HG03175 (cell line): ENCODE results near the gene NEK9.
A peak's percentile ranks its signal among the peaks of the same experiment; 100 is the strongest.
"Not testable (repeated sequence)": the region's sequence is repeated elsewhere in the genome, so short reads cannot be mapped to it uniquely, and the experiment has no call there.

Source experiments
- ATAC-seq: cut with Tn5 transposase; IDR thresholded peaks from one replicate; pipeline ENCODE4 v1.9.1; 2021; ENCODE audit warnings: mild to moderate bottlenecking, moderate library complexity; ENCODE audit not compliant: unreplicated experiment

NEK9 gene

DNA sequence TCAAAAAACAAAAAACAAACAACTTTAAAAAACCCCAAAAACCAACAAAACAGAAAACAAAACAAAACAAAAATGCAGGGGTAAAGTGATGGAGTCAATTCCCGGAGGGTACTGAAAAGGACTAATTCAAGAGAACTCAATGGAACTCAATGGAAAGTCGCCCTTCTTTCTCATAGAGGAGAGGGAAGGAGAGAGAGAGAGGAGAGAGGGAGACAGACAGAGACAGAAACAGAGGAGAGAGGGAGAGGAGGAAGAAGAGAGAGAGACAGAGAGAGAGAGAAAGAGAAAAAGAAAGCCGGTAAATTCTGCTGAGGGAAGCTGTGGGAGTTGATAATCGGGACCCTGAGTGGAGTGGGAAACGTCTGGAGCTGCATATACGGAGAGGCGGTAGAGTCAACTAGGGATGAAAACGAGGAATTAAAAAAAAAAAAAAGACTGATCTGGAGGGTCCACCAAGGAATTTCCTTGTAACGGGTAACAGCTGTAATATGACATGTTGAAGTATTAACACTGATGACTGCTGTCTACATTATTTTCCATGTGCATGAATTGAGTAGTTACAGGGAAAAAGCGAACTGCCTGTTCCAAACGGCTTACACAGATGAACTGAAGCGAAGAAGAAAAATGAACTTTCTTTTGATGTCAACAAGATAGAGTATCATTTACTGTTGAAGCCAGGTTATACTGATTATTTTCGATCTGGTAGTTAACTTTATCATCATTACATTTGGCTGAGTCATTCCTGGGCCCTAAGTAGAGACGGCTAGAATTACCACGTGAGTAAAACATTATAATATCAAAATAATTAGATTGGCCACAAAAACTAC, 58.3 kb downstream of the NEK9 start:
- no peak for ATAC-seq

GRCh38 chr14:75067765-75068164, 59.1 kb downstream of the NEK9 start:
- not testable (repeated sequence) for ATAC-seq

DNA sequence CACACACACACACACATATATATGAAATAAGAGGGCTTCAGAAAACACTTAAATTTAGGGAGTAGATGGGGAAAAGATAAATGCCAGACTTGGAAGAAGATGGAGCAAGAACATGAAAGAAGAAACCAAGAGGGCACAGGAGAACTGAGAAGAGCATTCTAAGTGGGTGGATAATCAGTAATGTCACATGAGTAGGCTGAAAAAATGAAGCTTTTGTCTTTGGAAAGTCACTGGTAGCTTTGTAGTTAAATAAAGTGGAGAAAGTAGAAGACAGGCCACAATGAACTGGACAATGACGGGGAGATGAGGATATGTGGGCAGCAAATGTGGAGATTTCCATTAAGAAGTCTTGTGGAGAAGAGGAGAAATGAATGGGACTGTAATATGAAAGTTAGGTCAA, 59.6 kb downstream of the NEK9 start:
- no peak for ATAC-seq

GRCh38 chr14:75066691-75067090, 60.2 kb downstream of the NEK9 start:
- ATAC-seq = no peak

DNA sequence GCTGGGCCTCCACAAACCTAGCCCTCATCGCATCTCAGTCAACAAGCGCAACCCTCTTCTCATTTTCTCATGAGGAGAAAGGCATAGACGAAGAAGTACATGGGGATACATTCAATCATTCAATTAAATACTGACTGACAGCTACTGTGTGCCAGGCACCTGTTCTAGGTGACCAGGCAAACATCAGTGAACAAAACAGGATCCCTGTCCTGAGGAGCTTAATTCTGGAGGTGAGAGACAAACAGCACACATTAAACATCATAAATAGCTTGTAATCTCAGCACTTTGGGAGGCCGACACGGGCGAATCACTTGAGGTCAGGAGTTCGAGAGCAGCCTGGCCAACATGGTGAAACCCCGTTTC, 62.7 kb downstream of the NEK9 start:
- peak; percentile 18 for ATAC-seq

DNA sequence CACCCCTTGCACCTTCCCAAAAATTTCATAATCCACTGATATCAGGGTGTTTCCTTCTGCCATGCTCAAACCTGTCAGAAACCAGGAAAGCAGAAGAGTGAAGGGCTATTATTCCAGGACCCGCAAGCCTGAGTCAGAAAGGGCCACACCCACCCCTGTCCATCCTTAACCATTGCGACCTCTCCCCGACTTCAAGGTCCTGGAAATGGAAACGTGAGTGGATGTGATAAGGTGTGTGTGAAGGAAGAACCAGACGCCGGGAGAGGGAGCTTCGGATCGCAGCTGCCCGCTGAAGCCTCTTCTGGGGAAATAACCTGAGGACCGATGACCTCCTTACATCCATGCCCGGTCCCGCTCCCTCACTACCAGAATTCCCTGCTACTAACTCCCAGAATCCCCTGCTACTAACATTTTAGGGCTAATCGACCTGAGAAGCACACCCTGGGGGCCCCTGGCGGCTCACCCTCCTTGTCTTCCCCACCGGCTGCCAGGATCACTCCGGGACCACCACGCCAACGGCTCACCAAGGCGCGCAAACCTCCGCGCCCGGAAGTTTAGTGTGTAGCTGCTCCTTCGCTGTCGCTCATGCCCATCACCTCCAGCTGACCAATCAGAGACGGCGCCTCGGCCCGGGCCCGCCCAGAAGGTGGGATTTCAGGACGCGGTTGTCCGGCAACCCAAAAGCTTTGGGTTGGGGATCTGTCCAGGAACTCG, 63.2 kb downstream of the NEK9 start, which contains the start of gene ACYP1:
Gene ACYP1 (minus strand): TSS at position 534 of the 714 bp plus-strand sequence. CDS start 471 bp downstream, at position 63.
- ATAC-seq = peak; percentile 98

DNA sequence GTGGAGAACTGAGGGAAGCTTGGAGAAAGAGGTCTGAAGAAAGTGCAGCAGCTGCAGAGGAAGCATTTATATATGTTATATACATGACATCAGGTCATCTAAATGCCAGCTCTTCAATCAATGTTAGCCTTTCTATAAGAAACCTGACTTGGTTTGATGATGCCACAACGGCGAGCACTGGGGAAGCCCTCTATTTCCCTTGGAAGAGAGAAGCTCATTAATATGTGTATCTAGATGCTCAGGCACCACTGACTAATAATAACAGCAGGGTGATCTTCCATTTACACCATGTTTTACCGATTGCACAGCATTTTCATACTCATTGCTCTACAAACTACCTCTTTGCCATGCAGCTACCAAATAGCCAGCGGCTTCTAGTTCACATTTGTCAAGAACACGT, 63.8 kb downstream of the NEK9 start:
- ATAC-seq = no peak

GRCh38 chr14:75060420-75060819, 66.4 kb downstream of the NEK9 start:
- no peak for ATAC-seq

GRCh38 chr14:75059642-75060041, 67.2 kb downstream of the NEK9 start:
- no peak for ATAC-seq

DNA sequence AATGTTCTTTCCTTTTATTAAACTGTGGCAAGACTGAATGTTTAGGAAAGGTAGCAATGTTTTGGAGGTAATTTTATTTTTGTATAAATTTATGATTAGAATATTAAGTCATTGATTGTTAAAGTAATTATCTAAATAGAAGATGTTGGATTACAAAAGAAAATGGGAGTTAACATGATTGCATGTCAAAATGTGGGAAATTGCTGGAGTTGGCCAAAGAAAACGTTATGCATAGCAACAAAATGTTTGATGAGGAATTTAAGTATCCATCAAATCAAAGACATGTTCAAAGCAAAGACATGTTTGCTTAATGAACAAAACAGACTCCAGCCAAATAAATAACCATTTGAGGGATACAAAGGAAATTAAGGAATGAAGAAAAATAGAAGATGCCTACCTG, 72.4 kb downstream of the NEK9 start:
- ATAC-seq = no peak

DNA sequence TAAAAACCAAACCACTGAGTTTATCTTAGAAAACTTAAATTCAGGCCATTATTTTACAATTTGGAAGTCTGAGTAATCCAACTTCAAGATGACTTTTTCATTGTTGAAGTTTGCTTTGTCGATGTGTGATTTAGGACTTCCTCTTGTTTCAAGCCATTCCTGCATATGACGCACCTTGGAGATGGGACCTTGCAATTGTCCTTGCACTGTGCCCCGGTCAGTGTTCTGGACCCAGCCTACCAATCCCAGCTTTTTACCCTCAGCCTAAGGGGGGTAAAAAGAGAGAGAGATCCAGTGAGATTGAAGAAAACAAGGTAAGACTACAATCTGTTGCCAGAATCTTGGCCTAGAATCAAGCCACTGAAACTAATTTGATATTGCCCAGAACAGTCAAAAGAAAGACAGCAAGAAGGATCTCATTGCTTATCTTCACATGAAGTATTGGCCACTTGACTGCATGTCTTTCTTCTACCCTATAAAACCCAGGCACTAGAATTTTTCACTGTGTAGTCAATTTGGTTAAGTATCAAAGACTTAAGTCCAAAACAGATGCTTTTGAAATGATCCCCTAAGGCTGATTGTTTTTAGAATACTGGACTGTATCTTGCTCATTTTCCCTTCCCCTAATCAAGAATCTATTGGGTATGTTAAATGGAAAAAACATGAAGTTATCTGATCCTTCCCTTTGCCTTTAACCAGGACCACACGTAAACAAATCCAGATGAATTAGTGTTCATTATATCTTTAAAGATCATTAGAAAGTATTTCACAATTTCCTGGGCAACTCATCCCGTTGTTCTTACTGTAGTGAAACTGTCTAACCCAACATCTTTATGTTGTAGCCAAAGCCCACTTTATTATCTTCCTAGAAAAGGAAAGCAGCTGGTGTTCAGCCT, 73.2 kb downstream of the NEK9 start:
- no peak for ATAC-seq

- no peak for ATAC-seq
These were observed 75.3 kb downstream of the NEK9 start for GRCh38 chr14:75051556-75051899.

DNA sequence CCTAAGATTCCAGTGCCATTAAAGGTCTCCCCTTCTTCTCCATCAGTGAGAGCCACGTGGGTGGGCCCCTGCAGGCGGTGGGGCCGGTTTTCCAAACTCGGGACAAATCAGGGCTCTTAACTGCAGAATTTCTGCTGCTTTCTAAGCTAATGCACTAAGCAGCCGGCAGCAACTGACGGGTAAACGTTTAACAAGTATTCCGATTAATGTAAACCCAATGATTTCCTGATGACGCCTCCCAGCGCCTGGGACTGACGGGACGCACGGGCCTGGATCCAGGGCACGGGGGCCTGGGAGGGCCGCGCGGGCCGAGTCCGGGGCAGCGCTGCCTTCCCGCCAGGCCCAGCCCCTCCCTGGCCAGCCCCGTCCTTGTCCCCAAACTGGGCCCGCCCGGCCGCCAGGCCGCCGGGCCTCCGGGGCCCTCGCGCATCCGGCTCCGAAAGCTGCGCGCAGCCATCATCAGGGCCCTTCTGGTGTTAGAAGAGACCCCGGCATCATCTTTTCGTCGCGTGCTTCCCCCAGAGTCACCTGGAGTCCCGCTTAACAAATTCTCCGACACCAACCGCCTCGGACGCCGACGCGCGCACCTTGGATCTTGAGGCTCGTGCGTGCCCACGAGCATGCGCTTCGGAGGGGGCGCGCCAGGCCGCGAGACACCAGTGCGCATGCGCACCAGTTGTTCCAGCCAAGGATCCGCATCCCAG, 75.8 kb downstream of the NEK9 start, which contains the start of gene MLH3:
Gene MLH3 (minus strand): TSS at position 616 of the 704 bp plus-strand sequence. CDS start 1,812 bp downstream, outside the sequence.
- peak; percentile 76 for ATAC-seq

DNA sequence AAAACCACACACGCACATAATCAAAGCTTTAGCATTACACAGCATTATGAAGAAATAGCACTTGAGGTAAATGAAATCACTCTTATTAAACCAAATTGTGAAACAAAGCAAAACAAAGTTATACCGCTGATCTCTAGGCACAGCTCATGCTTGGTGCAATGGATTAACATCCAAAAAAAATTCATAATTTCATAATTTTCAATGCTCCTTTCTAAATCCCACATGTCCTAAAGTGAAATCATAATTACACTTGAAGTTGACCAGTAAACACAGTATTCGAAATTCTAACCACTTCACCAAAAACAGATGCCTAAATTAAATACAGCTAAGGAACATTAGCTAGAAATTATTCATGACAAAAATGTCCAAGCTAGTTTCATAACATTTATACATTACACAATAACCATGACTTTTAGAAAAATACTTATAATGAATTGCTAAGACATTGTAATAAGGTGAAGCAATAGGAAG, 77.1 kb downstream of the NEK9 start:
- no peak for ATAC-seq

DNA sequence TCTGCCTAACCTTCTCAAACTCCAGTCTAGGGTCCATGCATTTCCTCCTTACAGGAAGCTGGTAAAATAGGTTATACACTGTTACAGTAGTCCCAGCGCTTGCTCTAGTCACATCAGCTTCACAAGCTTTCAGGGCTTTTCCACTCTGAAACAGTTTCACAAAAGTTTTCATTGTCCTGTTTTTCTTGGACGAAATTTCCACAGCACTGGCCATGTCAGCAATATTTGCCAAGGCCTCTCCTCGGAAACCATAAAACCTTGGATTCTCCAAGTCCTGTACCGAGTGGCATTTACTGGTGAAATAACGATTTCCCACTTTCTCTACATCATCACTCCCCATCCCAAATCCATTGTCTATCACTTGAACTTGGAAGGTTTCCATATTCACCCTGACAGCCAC, 77.7 kb downstream of the NEK9 start:
- ATAC-seq = no peak

DNA sequence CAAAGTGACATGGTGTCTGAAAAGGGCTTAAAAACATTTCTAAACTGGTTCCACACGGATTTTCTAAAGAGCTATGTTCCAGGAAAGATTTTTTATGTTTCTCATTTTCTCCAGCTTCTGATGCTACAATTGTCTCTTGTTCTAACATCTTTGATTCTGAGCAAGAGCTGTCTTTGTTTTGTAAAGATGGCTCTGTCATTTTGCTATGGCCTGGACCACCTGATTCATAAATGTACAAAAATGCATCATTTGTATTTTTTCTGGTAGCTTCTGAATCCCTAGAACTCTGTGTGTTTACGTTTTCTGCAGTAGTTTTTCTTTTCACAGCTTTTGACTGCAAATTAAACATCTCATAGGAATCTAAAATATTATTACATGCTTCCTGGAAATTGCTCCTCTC, 78.7 kb downstream of the NEK9 start:
- ATAC-seq = no peak

DNA sequence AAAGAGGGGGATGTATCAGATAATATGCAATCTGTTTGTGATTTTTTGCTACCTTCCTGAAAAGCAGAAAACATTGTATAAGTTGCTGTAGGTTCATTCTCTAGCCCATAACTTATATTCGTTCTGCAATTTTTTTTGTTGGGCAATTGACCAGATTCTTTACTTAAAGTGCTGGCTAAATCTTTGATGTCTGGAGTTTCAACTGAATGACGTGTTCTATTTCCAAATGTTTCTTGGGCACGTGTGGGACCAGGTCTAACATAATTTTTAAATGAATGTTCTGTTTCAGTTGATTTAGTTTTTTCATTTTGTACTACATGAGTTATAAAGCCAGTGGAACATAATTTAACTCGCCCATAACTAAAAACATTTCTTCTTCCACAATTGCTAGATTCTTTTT, 79.3 kb downstream of the NEK9 start:
- no peak for ATAC-seq

- no peak for ATAC-seq
These were observed 79.9 kb downstream of the NEK9 start for GRCh38 chr14:75046899-75047298.

- ATAC-seq = no peak
These were observed 80.6 kb downstream of the NEK9 start for GRCh38 chr14:75046275-75046674.

GRCh38 chr14:75044752-75045151, 82.1 kb downstream of the NEK9 start:
- ATAC-seq = no peak
